OCI-M2 (cell line): Measurements from ENCODE around the gene ZMYND10.

Source experiments
- DNase-seq: peaks from one replicate; lab custom pipeline; 2025; ENCODE audit not compliant: unreplicated experiment; lab: John Stamatoyannopoulos, UW

Gene ZMYND10

GRCh38 chr3:50327129-50327528, 18.4 kb downstream of the ZMYND10 start:
- no peak for DNase-seq

GRCh38 chr3:50326182-50326541, 19.4 kb downstream of the ZMYND10 start:
- no peak for DNase-seq

DNA sequence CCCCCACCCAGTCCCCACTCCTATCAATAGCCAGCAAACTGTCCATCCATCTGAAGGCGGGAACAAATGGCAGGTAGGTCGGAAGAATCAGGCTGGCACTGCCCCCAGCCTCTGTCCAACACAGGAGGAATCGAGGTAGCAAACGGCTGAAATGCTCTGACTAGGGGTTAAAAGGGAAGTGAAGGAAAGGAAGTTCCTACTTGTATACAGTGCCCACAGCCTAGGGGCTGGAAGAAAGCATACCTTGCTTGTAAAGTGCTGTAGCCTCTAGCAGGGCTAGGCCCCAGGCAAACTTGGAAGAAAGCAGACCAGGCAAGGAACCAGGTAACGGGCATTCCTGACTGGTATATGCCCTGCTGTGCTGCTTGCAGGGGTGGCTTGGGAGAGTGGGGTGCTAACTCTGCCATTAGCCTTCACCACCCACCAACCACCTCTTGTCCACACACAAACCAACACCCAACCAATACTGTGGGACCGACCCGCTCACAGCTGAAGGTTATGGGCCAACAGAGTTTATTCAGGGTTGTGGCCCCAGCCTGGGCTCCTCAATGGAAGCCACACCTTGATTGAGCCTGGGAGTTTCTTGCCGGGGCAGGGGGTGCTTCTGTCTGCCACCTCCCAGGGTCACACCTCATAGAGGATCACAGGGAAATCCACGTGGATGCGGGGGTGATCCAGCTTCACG, 19.9 kb downstream of the ZMYND10 start:
- no peak for DNase-seq

GRCh38 chr3:50325113-50325480, 20.4 kb downstream of the ZMYND10 start:
- DNase-seq, result no peak

DNA sequence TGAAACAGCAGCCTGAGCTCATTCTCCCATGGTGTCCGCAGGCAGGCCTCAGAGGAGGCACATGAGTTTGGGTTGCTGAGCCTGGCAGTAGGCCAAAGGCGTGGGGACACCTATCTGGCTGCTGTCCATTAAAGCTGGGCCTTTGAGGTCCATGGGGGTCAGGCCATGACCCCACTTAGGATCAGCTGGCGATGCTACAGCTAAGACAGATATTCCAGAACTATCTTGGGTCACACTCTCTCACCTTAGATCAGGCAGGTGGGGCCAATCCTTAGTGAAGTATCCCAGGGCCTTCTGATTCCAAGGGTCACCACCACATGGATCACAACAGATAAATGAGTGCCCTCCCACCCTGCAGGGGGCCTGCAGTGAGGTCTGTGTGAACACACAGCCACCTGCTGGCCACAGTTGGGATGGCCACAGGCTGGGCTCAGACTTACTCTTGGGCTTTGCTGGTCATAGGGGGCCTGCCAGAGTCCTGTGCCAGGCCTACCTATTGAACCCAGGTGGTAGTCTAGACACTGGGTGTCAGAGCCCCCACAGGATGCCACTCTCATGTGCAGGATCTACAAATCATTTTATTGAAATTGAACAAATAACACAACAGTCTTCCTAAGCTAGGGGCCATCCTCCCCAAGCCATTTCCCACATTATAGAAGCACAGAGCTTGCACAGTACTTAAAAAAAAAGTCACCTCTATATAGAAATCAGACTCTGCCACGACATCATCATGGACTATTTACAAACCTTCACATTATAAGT, 21.0 kb downstream of the ZMYND10 start:
- peak; percentile 47 for DNase-seq

GRCh38 chr3:50323614-50324199, 21.8 kb downstream of the ZMYND10 start:
- DNase-seq, result no peak

DNA sequence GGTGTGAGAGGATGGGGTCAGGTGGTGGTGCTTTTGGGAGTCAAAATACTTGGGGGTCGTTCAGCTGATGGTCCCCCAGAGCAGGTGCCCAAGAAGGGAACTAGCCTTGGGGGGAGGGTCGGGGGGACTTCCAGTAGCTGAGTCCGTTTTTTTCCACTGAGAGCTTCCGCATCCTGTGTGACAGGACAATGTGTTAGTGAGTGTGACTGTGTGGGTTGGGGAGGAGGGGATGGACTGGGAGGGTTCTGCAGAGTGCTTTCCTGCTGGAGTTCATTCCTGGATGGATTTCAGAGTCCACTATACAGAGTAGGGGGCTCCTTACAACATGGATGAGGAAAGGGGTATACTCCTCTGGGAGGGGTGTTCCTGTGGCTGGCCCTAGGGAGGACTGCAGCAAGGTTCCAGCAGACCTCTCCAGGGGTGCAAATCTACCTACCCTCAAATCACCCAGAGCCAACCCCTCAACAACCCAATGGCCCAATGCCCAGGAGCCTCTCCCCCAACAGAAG, 22.4 kb downstream of the ZMYND10 start:
- no peak for DNase-seq

DNA sequence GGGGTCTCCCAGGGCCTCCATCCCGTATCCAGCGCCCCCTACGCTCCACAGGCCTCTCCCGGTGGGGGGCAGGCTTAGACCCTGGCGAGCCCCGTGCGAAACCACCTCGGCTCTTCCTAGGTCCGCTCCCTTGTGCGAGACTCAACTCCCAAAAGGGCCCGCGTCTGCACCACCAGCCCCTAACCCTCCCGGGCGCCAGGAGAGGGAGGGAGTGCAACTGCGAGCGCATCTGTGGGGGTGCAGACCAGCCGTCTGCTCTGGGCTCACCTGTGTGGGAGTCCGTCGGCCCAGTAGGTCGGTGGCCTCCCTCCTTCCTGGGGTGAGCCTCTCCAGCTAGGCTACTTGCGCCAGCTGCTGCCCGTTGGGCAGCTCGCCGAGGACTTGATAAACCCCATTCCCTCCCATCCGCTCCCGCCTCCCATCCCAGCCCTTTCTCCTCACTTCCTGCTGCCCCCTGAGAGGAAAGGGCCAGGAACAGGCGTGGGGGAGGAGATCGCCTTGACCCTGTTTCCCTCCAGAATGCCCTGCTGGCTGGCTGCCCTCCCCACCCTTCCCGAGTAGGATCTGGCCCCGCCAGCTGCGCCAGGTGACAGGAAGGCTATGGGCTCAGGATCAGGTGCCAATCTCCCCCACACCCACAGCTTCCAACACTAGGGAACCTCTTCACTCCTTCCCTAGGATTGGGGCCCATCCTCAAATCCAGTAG, 23.0 kb downstream of the ZMYND10 start, which contains the start of gene HYAL2:
TSS of gene HYAL2 (minus strand) at position 360 of the 706 bp plus-strand sequence. CDS start 2,256 bp downstream, outside the sequence.
- DNase-seq, result no peak

DNA sequence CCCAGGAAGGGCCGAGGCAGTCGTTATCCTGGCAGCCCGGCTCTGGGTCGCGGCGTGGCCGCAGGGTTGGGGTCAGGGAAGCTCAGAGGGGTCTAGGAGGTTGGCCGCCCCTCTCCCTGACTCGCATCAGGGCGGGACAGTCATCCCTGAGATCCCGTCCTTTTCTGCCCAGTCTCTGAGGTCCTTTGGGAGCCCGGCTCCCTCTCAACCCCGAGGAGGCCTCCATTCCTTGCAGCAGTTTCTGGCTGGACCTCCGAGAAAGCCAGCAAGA, 23.5 kb downstream of the ZMYND10 start:
- DNase-seq, result no peak

DNA sequence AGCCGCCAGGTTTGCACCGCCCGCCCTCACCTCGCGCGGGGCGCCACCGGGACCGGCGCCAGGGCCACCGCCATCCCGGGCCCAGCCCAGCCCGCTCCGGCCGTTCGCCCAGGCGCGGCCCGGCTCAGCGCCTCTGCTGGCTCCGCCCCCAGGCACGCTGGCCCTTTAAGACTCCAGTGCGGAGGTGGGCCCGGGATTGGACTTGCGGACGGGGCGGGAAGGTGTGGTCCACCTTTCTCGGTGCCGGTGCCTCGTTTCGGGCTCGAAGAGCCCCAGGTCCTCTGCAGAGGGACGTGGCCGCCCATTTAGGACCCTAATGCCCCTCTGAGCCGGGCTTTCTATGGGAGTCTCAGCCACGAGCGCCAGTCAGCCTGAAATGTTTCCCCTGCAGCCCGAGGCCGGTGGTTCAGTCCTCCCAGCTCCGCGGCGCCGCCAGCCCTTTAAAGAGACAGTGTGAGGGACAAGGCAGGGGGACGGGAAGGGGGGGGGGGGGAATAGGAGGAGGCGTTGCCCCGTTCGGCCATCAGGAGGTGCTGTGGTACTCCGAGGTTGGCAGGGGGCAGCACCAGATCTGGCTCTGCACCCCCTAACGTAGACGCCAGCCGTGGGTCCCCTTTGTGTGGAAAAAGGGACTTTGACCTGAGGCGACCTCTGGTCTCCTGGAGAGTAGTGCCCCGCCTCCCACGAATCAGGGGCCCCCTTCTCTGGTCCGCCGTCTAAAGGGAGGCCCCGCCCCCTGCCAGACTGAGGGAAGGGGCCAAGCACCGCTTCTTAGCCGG, 24.0 kb downstream of the ZMYND10 start:
- DNase-seq, result peak; percentile 61

GRCh38 chr3:50320853-50321335, 24.6 kb downstream of the ZMYND10 start:
- no peak for DNase-seq

- DNase-seq, result no peak
These were observed 25.5 kb downstream of the ZMYND10 start for GRCh38 chr3:50319894-50320625.

DNA sequence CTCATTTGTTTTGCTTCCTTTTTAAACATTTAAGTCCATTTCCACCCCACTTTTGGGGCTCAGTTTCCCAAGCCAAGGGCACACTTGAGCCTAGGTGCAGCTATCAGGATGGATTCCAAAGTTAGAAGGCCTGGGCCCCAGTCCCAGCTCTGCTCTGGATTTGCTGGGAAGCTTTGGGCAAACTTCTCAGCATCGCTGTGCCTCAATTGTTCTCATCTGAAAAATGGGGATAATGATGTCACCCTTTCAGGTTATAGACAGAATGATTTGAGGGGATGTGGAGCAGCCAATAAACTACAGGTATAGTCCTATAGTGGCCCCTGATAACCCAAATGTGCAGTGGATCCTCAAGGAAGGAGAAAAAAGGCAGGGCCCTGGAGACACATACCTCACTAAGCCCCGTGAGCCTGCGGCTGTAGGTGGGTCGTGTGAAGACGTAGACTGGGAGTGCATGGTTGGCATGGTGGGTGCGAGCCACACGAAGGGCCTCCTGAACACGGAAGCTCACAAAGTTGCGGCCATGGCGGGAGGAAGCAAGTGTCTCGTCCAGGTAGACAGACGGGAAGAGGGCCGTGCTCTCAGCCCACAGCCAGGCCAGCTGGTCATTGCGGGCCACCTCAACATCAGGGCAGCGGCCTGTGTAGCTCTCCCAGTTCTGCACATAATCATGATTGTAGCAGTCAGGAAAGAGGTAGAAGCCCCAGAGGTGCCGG, 26.2 kb downstream of the ZMYND10 start:
- DNase-seq, result no peak

- DNase-seq, result no peak
These were observed 26.9 kb downstream of the ZMYND10 start for GRCh38 chr3:50318615-50319014.

GRCh38 chr3:50318163-50318562, 27.4 kb downstream of the ZMYND10 start:
- no peak for DNase-seq

- DNase-seq, result no peak
These were observed 28.2 kb downstream of the ZMYND10 start for GRCh38 chr3:50317300-50317699.

DNA sequence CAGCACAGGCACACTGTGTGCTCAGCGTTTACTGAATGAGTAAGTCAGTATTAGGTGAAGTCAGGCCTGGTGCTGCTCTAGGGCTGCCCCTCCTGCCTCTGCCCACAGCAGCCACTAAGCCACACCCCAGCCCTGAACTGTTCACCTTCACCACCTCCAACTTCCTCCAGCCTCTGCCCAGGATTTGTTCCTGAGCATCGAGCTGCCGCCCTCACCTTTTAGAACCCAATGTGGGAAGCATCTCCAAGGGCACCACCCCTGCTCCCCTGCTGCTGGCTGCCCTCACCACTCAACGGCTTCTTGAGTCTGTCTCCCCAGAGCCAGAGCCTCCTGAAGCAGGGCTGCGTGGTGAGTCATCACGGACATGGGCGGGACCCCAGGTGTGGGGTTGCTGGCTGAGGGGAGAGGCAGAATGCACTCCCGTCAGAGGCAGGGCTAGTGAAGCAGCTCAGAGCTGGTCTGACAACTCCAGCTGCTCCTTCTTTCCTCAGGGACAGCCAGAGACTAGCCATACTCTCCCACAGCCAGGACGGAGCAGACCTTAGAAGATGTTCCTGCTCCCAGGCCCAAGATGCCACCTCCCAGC, 28.8 kb downstream of the ZMYND10 start:
- no peak for DNase-seq

DNA sequence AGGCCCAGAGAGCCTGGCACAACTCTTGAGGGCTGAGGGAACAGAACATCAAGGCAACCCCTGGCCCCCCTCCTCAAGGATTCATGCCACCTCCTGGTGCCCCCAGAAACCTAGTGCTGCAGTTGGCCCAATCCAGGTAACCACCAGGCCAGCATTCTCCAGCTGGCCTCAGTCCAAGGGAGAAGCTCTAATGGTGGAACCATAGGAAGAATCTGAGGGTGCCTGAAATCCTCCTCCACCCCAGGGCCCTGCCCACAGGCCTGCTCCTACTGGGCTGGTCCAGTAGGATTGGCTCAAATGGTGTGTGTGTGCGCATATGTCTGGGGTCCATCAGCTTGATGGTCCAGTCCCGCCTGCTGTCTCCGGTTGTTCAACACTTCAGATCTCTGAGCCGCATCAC, 30.7 kb downstream of the ZMYND10 start:
- no peak for DNase-seq

DNA sequence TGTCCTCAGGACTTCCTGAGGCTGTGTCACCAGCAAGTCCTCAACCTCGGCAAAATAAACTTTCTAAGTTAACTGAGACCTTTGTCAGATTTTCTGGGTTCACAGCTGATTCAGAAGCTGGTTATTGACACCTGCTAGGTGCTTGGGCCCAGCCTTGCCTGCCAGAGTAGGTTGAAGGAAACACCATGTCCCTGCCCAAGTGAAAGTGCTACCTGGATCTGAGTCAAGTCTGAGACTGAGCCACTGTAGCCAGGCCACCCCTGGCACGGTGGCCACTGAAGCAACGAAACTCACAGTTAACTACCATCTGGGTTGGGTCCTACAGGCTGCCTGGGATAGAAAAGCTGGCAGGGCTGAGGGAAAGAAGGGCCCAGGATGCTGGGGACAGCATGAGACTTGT, 31.2 kb downstream of the ZMYND10 start:
- no peak for DNase-seq
